NCI-H2196 (cell line): ENCODE results near the gene FGFBP1.
A peak's percentile ranks its signal among the peaks of the same experiment; 100 is the strongest.

Source experiments
- DNase-seq: peaks from one replicate; lab custom pipeline; 2025; ENCODE audit not compliant: unreplicated experiment; lab: John Stamatoyannopoulos, UW

The FGFBP1 gene

GRCh38 chr4:15938640-15939039 is at the start of gene FGFBP1:
Gene FGFBP1 (minus strand): TSS chr4:15938740. CDS start chr4:15936632, 2,108 bp downstream.
- DNase-seq = no peak

GRCh38 chr4:15988222-15988621 is 49.7 kb upstream of the FGFBP1 start:
- no peak for DNase-seq

- DNase-seq = no peak
Observed at GRCh38 chr4:15986907-15987306, 48.4 kb upstream of the FGFBP1 start.

- no peak for DNase-seq
Observed at GRCh38 chr4:15983610-15984009, 45.1 kb upstream of the FGFBP1 start.

GRCh38 chr4:15982842-15983524 is 44.4 kb upstream of the FGFBP1 start:
- no peak for DNase-seq

- DNase-seq = no peak
Observed at GRCh38 chr4:15976456-15977447, 38.2 kb upstream of the FGFBP1 start.

- DNase-seq = no peak
Observed at GRCh38 chr4:15971068-15971801, 32.7 kb upstream of the FGFBP1 start.

GRCh38 chr4:15968551-15969300 is 30.2 kb upstream of the FGFBP1 start:
- DNase-seq = no peak

- DNase-seq = no peak
Observed at GRCh38 chr4:15965325-15965724, 26.8 kb upstream of the FGFBP1 start.

GRCh38 chr4:15964159-15964558 is 25.6 kb upstream of the FGFBP1 start:
- no peak for DNase-seq

- no peak for DNase-seq
Observed at GRCh38 chr4:15963576-15963975, 25.0 kb upstream of the FGFBP1 start.

GRCh38 chr4:15963001-15963451 is 24.5 kb upstream of the FGFBP1 start, which contains the start of gene FGFBP2:
Gene FGFBP2 (minus strand): TSS chr4:15963175. CDS start chr4:15963129, 46 bp downstream.
- peak; percentile 28 for DNase-seq

GRCh38 chr4:15961781-15962510 is 23.4 kb upstream of the FGFBP1 start:
- DNase-seq = no peak

- DNase-seq = no peak
Observed at GRCh38 chr4:15958562-15958961, 20.0 kb upstream of the FGFBP1 start.

GRCh38 chr4:15956179-15956850 is 17.8 kb upstream of the FGFBP1 start:
- peak; percentile 48 for DNase-seq

- no peak for DNase-seq
Observed at GRCh38 chr4:15955670-15956069, 17.1 kb upstream of the FGFBP1 start.

- no peak for DNase-seq
Observed at GRCh38 chr4:15953625-15954024, 15.1 kb upstream of the FGFBP1 start.

GRCh38 chr4:15951781-15952180 is 13.2 kb upstream of the FGFBP1 start:
- DNase-seq = no peak

GRCh38 chr4:15948826-15949225 is 10.3 kb upstream of the FGFBP1 start:
- DNase-seq = no peak
